Measurements from ENCODE around the gene KIFC3. TPM values are rescaled to one million over a fixed set of nuclear protein-coding genes. Genes with fewer than 3 reads are reported as not detected.

The KIFC3 gene
- total and polyA plus RNA-seq, 2 of the 8 experiments (the other 6 are each of a cell fraction or from before 2014, with no cell fraction given), result 2.1 to 7.1 TPM

Small RNAs within 50 kb of the gene (microRNA-seq; reads per million reads assigned to microRNA genes)
- gene MIR6772 (ENCODE audit: borderline microRNAs expressed in 2 of 2, borderline number of aligned reads in 2 of 2, borderline replicate concordance in 1 of 2), result 0 reads per million in 2 experiments

Small RNAs within 50 kb of the gene (small RNA-seq; reads per million reads assigned to genes)
- gene MIR6772 (ENCODE audit: insufficient read depth), result 0.51 reads per million
- not detected for gene RNU6-20P (ENCODE audit: insufficient read depth)

Other genes with a start within 250 kb of the KIFC3 start
- gene ADGRG1, start 173.9 kb downstream of the KIFC3 start, total RNA-seq (2021; fragmentation: NEBNext Ultra II Directional; extraction: Animal tissue kit (Norgen Biotek cat#: 25700)), result 0.78 and 1.3 TPM in 2 replicates
- gene ADGRG1, start 173.9 kb downstream of the KIFC3 start, polyA plus RNA-seq (2011; rRNA removed), result 2.6 and 2.9 TPM in 2 replicates
- gene ADGRG3, start 134.2 kb downstream of the KIFC3 start, total RNA-seq (2021; fragmentation: NEBNext Ultra II Directional; extraction: Animal tissue kit (Norgen Biotek cat#: 25700)), result 0.15 and 0.28 TPM in 2 replicates
- 0.94 and 0.98 TPM in 2 replicates for gene ADGRG3, start 134.2 kb downstream of the KIFC3 start, polyA plus RNA-seq (2011; rRNA removed)
- not detected in 2 replicates for gene DRC7, start 107.7 kb downstream of the KIFC3 start, total RNA-seq (2021; fragmentation: NEBNext Ultra II Directional; extraction: Animal tissue kit (Norgen Biotek cat#: 25700))
- gene DRC7, start 107.7 kb downstream of the KIFC3 start, polyA plus RNA-seq (2011; rRNA removed), result 0.13 and 0.14 TPM in 2 replicates
- gene KATNB1, start 66.7 kb downstream of the KIFC3 start, total RNA-seq (2021; fragmentation: NEBNext Ultra II Directional; extraction: Animal tissue kit (Norgen Biotek cat#: 25700)), result 50.2 and 50.3 TPM in 2 replicates
- 60.4 and 88.4 TPM in 2 replicates for gene KATNB1, start 66.7 kb downstream of the KIFC3 start, polyA plus RNA-seq (2011; rRNA removed)
- not detected in 2 replicates for gene CNGB1, start 168.6 kb upstream of the KIFC3 start, total RNA-seq (2021; fragmentation: NEBNext Ultra II Directional; extraction: Animal tissue kit (Norgen Biotek cat#: 25700))
- gene CNGB1, start 168.6 kb upstream of the KIFC3 start, polyA plus RNA-seq (2011; rRNA removed), result not detected in 2 replicates
- gene ZNF319, start 198.2 kb upstream of the KIFC3 start, total RNA-seq (2021; fragmentation: NEBNext Ultra II Directional; extraction: Animal tissue kit (Norgen Biotek cat#: 25700)), result 5.0 and 5.5 TPM in 2 replicates
- 3.3 and 5.5 TPM in 2 replicates for gene ZNF319, start 198.2 kb upstream of the KIFC3 start, polyA plus RNA-seq (2011; rRNA removed)
- 65.4 and 72.9 TPM in 2 replicates for gene USB1, start 198.9 kb upstream of the KIFC3 start, total RNA-seq (2021; fragmentation: NEBNext Ultra II Directional; extraction: Animal tissue kit (Norgen Biotek cat#: 25700))
- gene USB1, start 198.9 kb upstream of the KIFC3 start, polyA plus RNA-seq (2011; rRNA removed), result 75.9 and 81.0 TPM in 2 replicates
- 42.2 and 44.0 TPM in 2 replicates for gene MMP15, start 223.3 kb upstream of the KIFC3 start, total RNA-seq (2021; fragmentation: NEBNext Ultra II Directional; extraction: Animal tissue kit (Norgen Biotek cat#: 25700))
- gene MMP15, start 223.3 kb upstream of the KIFC3 start, polyA plus RNA-seq (2011; rRNA removed), result 38.5 and 64.8 TPM in 2 replicates